MCF 10A (cell line): ENCODE data around the gene KRT4. TPM values are rescaled to one million over a fixed set of nuclear protein-coding genes. Genes with fewer than 3 reads are reported as not detected.

Source experiments
- BruUV-seq: library from RNA; stranded (reverse); fragments of 400-500 nt; replicated peaks from 2 replicates; lab custom pipeline; 2021; lab: Mats Ljungman, UMichigan
- CTCF ChIA-PET: fragments of 300-600 bp; sonication (Branson Sonifier 250); formaldehyde crosslinking; extraction: SDS; loops from one replicate; lab custom pipeline; 2021; ENCODE audit warnings: antibody characterized with exemption, inconsistent platforms; lab: Yijun Ruan, JAX
- POLR2A ChIA-PET: fragments of 300-600, 350-650 bp; sonication (Branson Sonifier 250); formaldehyde crosslinking; extraction: SDS; loops from one replicate; lab custom pipeline; 2020; ENCODE audit warnings: antibody characterized with exemption, inconsistent platforms; lab: Yijun Ruan, JAX
- DNase-seq: peaks from one replicate; pipeline ENCODE4 v3.0.0-alpha.2; 2018; ENCODE audit not compliant: unreplicated experiment
- H3K27ac Mint-ChIP-seq: one replicate; pipeline ENCODE4 v1.8.0; 2022; ENCODE audit warnings: mild to moderate bottlenecking, low read depth, mixed read lengths; ENCODE audit not compliant: unreplicated experiment
- H3K27me3 Mint-ChIP-seq: one replicate; pipeline ENCODE4 v1.8.0; 2022; ENCODE audit warnings: mixed read lengths; ENCODE audit not compliant: insufficient read depth, unreplicated experiment
- H3K36me3 Mint-ChIP-seq: one replicate; pipeline ENCODE4 v1.8.0; 2022; ENCODE audit warnings: mild to moderate bottlenecking, moderate library complexity, mixed read lengths; ENCODE audit not compliant: insufficient read depth, unreplicated experiment
- H3K4me1 Mint-ChIP-seq: one replicate; pipeline ENCODE4 v1.8.0; 2022; ENCODE audit warnings: mixed read lengths; ENCODE audit not compliant: insufficient read depth, unreplicated experiment
- H3K4me3 Mint-ChIP-seq: one replicate; pipeline ENCODE4 v1.8.0; 2022; ENCODE audit warnings: mild to moderate bottlenecking, moderate library complexity, mixed read lengths; ENCODE audit not compliant: unreplicated experiment
- H3K9me3 Mint-ChIP-seq: one replicate; pipeline ENCODE4 v1.8.0; 2022; ENCODE audit warnings: mixed read lengths; ENCODE audit not compliant: unreplicated experiment
- intact Hi-C: fragments of 100-400 bp; cut with micrococcal nuclease; formaldehyde crosslinking; loops from 2 replicates; pipeline ENCODE4 v1.14.1; 2022
- total RNA-seq: library from RNA; stranded (reverse); gene quantifications from 2 replicates; pipeline ENCODE4 v1.2.3, GENCODE V29; 2022
- TF ChIP-seq, protein P1 (sequence below): fragments of 200-600 bp; IDR thresholded peaks from one replicate; pipeline ENCODE4 v1.8.0; 2022; ENCODE audit warnings: antibody characterized with exemption, mild to moderate bottlenecking; ENCODE audit not compliant: unreplicated experiment

KRT4 gene
- total RNA-seq, 1 experiment from 2014 or later: not detected

DNA sequence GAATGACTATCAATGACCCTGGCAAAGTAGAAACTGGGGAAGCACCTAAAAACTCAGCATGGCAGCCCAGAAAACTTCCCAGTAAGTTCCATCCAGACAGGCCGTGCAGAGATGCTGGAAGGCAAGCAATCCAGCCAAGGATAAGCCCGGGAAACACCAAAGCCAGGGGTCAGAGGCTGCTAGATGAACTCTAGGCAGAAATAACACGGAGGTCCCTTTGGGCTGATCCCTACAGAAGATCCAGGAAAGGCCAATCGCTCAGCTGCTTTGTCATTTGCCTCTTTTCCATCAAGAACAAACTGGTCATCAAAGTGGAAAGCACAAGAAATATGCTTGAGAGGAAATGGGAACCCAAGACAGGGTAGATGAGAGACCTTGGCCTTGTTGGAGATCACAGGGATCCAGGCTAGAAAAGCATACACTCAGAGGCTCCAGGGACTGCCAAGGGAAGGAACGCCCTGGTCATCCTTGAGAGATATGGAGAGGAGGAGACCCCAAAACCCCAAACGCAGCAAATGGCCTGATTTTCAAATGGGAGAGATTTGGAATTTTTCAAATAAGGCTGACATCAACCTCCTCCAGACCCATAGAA lies 13.7 kb upstream of the KRT4 start:
- CTCF ChIA-PET: no interaction called here
- no TSS peak for BruUV-seq
- DNase-seq: no peak
- Mint-ChIP-seq H3K27ac (no peak overlapping the region), H3K4me1 (no peaks in the 10 kb centered on the region), H3K27me3 (peaks cover 15% of the 10 kb centered on the region), H3K36me3 (no peaks in the 10 kb centered on the region), H3K4me3 (no peak overlapping the region), H3K9me3 (no peaks in the 10 kb centered on the region)
- TF ChIP-seq, protein P1, sequence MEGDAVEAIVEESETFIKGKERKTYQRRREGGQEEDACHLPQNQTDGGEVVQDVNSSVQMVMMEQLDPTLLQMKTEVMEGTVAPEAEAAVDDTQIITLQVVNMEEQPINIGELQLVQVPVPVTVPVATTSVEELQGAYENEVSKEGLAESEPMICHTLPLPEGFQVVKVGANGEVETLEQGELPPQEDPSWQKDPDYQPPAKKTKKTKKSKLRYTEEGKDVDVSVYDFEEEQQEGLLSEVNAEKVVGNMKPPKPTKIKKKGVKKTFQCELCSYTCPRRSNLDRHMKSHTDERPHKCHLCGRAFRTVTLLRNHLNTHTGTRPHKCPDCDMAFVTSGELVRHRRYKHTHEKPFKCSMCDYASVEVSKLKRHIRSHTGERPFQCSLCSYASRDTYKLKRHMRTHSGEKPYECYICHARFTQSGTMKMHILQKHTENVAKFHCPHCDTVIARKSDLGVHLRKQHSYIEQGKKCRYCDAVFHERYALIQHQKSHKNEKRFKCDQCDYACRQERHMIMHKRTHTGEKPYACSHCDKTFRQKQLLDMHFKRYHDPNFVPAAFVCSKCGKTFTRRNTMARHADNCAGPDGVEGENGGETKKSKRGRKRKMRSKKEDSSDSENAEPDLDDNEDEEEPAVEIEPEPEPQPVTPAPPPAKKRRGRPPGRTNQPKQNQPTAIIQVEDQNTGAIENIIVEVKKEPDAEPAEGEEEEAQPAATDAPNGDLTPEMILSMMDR: no peak
- POLR2A ChIA-PET: no interaction called here
- intact Hi-C loops: no loop called here

DNA sequence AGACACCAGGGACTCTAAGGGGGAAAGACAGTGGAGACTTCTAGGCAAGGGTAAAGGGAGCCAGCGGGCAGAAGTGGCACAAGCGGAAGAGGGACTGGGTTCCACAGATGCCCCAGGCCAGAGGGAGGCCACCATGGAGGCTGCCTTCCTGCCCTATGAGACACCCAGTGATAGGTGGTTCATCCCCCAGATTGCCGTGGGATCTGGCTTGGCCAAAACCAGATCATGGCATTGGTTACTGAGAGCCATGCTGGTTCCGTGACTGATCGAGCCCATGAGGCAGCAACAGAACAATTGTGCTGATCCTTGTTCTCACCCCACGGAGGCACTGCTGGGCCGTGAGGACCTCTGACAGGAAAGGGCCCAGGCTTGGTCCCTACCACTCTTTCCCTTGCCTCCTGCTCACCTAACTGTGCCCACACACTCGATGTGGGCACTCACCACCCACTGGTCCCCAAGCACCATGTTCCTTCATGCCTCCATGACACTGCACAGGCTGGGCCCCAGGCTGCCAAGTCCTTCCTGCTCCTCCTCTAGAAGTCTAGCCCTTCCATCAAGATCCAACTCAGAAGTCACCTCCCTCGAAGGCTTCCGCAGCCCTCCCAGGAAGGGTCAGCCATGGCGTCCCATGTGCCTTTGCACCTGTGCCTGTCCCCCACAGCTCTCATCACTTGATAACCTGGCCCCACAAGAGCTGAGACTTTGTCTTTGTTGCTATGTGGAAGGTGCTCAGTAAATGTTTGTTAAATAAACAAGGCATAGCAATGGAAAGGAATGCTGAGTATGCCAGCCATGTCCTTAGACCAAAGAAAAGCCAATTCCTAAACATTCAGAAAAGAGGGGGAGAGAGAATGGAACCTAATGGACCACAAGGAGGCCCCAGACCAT lies 12.9 kb upstream of the KRT4 start:
- POLR2A ChIA-PET: no interaction called here
- DNase-seq: no peak
- H3K9me3 Mint-ChIP-seq: no peaks in the 10 kb centered on the region
- intact Hi-C loops: no loop called here
- no peak overlapping the region for H3K4me3 Mint-ChIP-seq
- TF ChIP-seq, protein P1: no peak
- CTCF ChIA-PET: interaction anchor here (0.6 kb wide), 2 partner anchors 20 to 162 kb away, joined by 3 to 4 read pairs; no protein-coding TSS in a partner anchor
- no peak overlapping the region for H3K27ac Mint-ChIP-seq
- H3K4me1 Mint-ChIP-seq: no peaks in the 10 kb centered on the region
- no peaks in the 10 kb centered on the region for H3K36me3 Mint-ChIP-seq
- peaks cover 15% of the 10 kb centered on the region for H3K27me3 Mint-ChIP-seq
- BruUV-seq: no TSS peak

DNA sequence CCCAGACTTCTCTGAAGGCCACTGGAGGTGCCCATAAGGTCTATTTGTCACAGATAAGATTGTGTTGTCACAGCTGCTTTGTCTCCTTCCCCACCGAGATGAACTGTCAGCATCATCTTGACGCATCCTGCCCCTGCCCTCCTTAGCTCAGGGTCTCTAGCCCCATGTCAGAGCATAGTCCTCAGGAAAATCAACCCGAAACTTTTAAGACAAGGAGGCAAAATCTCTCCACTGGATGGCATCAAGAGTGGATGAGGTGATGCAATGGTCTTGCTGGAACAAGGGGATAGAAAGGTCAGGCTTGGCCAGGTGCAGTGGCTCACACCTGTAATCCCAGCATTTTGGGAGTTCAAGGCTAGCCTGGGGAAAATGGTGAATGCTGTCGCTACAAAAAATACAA lies 12.0 kb upstream of the KRT4 start:
- ChIA-PET CTCF (interaction anchor here (0.6 kb wide), 2 partner anchors 20 to 162 kb away, joined by 3 read pairs; no protein-coding TSS in a partner anchor), POLR2A (no interaction called here)
- Mint-ChIP-seq H3K27me3 (peaks cover 15% of the 10 kb centered on the region), H3K27ac (no peak overlapping the region), H3K9me3 (no peaks in the 10 kb centered on the region), H3K4me1 (no peaks in the 10 kb centered on the region), H3K4me3 (no peak overlapping the region), H3K36me3 (no peaks in the 10 kb centered on the region)
- TF ChIP-seq, protein P1: no peak
- no TSS peak for BruUV-seq
- DNase-seq: no peak
- intact Hi-C loops: no loop called here

DNA sequence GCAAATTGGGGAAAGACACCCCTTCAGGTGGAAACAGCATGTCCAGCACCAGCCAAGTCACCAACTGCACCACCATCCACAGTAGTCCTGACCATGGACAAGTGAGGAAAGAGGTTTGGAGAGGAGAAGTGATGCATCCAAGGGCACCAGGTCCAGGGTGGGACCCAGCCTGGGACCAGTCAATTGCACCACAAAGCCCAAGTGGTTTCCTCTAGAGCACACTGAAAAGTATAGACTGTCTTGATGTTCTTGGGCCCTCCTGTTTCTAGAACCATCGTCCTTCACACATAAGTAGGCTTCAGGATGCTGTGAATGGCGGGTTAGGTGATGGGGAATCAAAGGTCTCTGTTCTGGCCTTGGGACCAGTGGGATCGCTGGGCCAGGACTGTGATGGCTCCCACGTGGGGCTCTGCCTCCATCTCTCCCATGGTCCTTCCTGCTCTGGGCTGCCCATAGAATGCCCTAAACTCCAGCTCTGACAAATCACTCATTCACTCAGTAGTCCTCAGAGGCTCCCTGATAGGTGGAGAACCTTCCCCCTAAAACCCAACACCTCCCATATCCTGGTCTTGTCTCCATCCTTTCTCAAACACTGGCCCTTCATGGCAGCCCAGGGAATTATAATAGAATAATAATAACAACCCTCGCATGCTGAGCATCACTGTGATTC lies 11.0 kb upstream of the KRT4 start:
- intact Hi-C loops: no loop called here
- Mint-ChIP-seq H3K36me3 (no peaks in the 10 kb centered on the region), H3K4me3 (no peak overlapping the region), H3K9me3 (no peaks in the 10 kb centered on the region), H3K4me1 (no peaks in the 10 kb centered on the region), H3K27me3 (peaks cover 18% of the 10 kb centered on the region), H3K27ac (no peak overlapping the region)
- TF ChIP-seq, protein P1: no peak
- CTCF ChIA-PET: no interaction called here
- POLR2A ChIA-PET: no interaction called here
- BruUV-seq: no TSS peak
- DNase-seq: no peak
